ENCODE measurements around the gene RBM43.

- TF ChIP-seq CTCF (optimal IDR thresholded peaks at IDR 0.05 in 1 of 3, IDR thresholded peaks at IDR 0.05 in 1 of 3, conservative IDR thresholded peaks at IDR 0.05 in 1 of 3; ENCODE audit: extremely low read depth in 1 of 3, insufficient read depth in 2 of 3, low read length in 3 of 3) (no peak), EZH2 (IDR thresholded peaks at IDR 0.05; ENCODE audit: low read length) (no peak)
These were observed 38.4 kb upstream of the RBM43 start for GRCh38 chr2:151299920-151300539.
